MM.1S (cell line): ENCODE measurements around the gene SHISA9.

Experiments
- DNase-seq: peaks from one replicate; pipeline ENCODE4 v3.0.0-alpha.2; 2015
- H2AFZ ChIP-seq: fragments of 300-600 bp; sonication (generic); 2 replicates; pipeline ENCODE4 v1.6.0; 2016; ENCODE audit warnings: antibody characterized with exemption, low read length
- H3F3A ChIP-seq: fragments of 300-600 bp; sonication (generic); 2 replicates; pipeline ENCODE4 v1.6.1; 2016; ENCODE audit warnings: mild to moderate bottlenecking, antibody characterized with exemption, low read length, moderate library complexity, mixed read lengths; ENCODE audit not compliant: insufficient read depth
- H3K27ac ChIP-seq: fragments of 300-600 bp; sonication (generic); 2 replicates; pipeline ENCODE4 v1.5.1; 2016; ENCODE audit warnings: mild to moderate bottlenecking, low read length
- H3K27me3 ChIP-seq: fragments of 300-600 bp; sonication (generic); replicated peaks from 2 replicates; pipeline ENCODE4 v1.6.0; 2016; ENCODE audit warnings: low read length; ENCODE audit not compliant: insufficient read depth
- H3K36me3 ChIP-seq: fragments of 300-600 bp; sonication (generic); replicated peaks from 2 replicates; pipeline ENCODE4 v1.6.1; 2016; ENCODE audit warnings: mild to moderate bottlenecking, low read length, mixed read lengths; ENCODE audit not compliant: insufficient read depth
- H3K4me1 ChIP-seq: fragments of 300-600 bp; sonication (generic); 2 replicates; pipeline ENCODE4 v1.6.1; 2016; ENCODE audit warnings: low read length, mixed read lengths
- H3K4me2 ChIP-seq: fragments of 300-600 bp; sonication (generic); 2 replicates; pipeline ENCODE4 v1.6.0; 2016; ENCODE audit warnings: low read depth, low read length
- H3K4me3 ChIP-seq: fragments of 300-600 bp; sonication (generic); 2 replicates; pipeline ENCODE4 v1.5.1; 2016; ENCODE audit warnings: low read length, mixed read lengths
- H3K79me2 ChIP-seq: fragments of 300-600 bp; sonication (generic); 2 replicates; pipeline ENCODE4 v1.6.1; 2016; ENCODE audit warnings: mixed run types, low read length, mixed read lengths
- H3K9ac ChIP-seq: fragments of 300-600 bp; sonication (generic); 2 replicates; pipeline ENCODE4 v1.6.1; 2016; ENCODE audit warnings: low read length, mixed read lengths
- H3K9me2 ChIP-seq: fragments of 300-600 bp; sonication (generic); replicated peaks from 2 replicates; pipeline ENCODE4 v1.6.1; 2016; ENCODE audit warnings: mild to moderate bottlenecking, low read length, mixed read lengths; ENCODE audit not compliant: insufficient read depth
- H3K9me3 ChIP-seq: fragments of 300-600 bp; sonication (generic); replicated peaks from 2 replicates; pipeline ENCODE4 v1.6.1; 2016; ENCODE audit warnings: mild to moderate bottlenecking, low read length, mixed read lengths; ENCODE audit not compliant: insufficient read depth
- H4K20me1 ChIP-seq: fragments of 300-600 bp; sonication (generic); 2 replicates; pipeline ENCODE4 v1.6.1; 2016; ENCODE audit warnings: mild to moderate bottlenecking, low read length, moderate library complexity, mixed read lengths; ENCODE audit not compliant: insufficient read depth
- CTCF ChIP-seq: fragments of 300-600 bp; sonication (generic); IDR thresholded peaks from 2 replicates; pipeline ENCODE4 v1.5.1; 2016; ENCODE audit warnings: antibody characterized with exemption, low read length, mixed read lengths
- EZH2 ChIP-seq: fragments of 300-600 bp; sonication (generic); optimal IDR thresholded peaks from 2 replicates; pipeline ENCODE3; 2017; ENCODE audit warnings: low read depth, mild to moderate bottlenecking, antibody characterized with exemption, low read length, mixed read lengths
- EZH2phosphoT487 ChIP-seq: fragments of 300-600 bp; sonication (generic); IDR thresholded peaks from 2 replicates; pipeline ENCODE4 v1.6.1; 2018; ENCODE audit warnings: antibody characterized with exemption, low read length

SHISA9 gene

GRCh38 chr16:12902511-12903372, 1.3 kb downstream of the SHISA9 start:
- Histone ChIP-seq H3K79me2 (no peaks in the 10 kb centered on the region), H3K9me3 (no peaks in the 10 kb centered on the region), H3K4me1 (no peaks in the 10 kb centered on the region), H3K9ac (no peak overlapping the region), H3K27ac (no peak overlapping the region), H3F3A (no peaks in the 10 kb centered on the region), H3K9me2 (no peaks in the 10 kb centered on the region), H3K4me3 (no peak overlapping the region), H2AFZ (no peak overlapping the region), H3K36me3 (no peaks in the 10 kb centered on the region), H4K20me1 (no peaks in the 10 kb centered on the region), H3K27me3 (no peaks in the 10 kb centered on the region; the same call in 1 of the 2 replicates), H3K4me2 (no peak overlapping the region)
- TF ChIP-seq EZH2 (no peak), CTCF (no peak), EZH2phosphoT487 (no peak)
- DNase-seq: no peak

- Histone ChIP-seq H2AFZ (no peak overlapping the region), H3K4me3 (no peak overlapping the region), H3K4me2 (no peak overlapping the region), H3F3A (no peaks in the 10 kb centered on the region), H3K27me3 (no peaks in the 10 kb centered on the region; the same call in 1 of the 2 replicates), H3K9ac (no peak overlapping the region), H3K9me2 (no peaks in the 10 kb centered on the region), H3K4me1 (no peaks in the 10 kb centered on the region), H3K36me3 (no peaks in the 10 kb centered on the region), H3K79me2 (no peaks in the 10 kb centered on the region), H3K27ac (no peak overlapping the region), H3K9me3 (no peaks in the 10 kb centered on the region), H4K20me1 (no peaks in the 10 kb centered on the region)
- no peak for DNase-seq
- TF ChIP-seq CTCF: no peak
- no peak for TF ChIP-seq EZH2phosphoT487
- no peak for TF ChIP-seq EZH2
Measured at GRCh38 chr16:12903407-12904328, 2.3 kb downstream of the SHISA9 start.

GRCh38 chr16:12904329-12904671, 2.9 kb downstream of the SHISA9 start:
- no peak for DNase-seq
- no peak overlapping the region for H3K4me3 ChIP-seq
- H3K9ac ChIP-seq: no peak overlapping the region
- H3K79me2 ChIP-seq: no peaks in the 10 kb centered on the region
- H3K9me2 ChIP-seq: no peaks in the 10 kb centered on the region
- H3F3A ChIP-seq: no peaks in the 10 kb centered on the region
- no peaks in the 10 kb centered on the region for H3K36me3 ChIP-seq
- H3K27me3 ChIP-seq: no peaks in the 10 kb centered on the region; the same call in 1 of the 2 replicates
- no peaks in the 10 kb centered on the region for H3K9me3 ChIP-seq
- H4K20me1 ChIP-seq: no peaks in the 10 kb centered on the region
- H3K4me1 ChIP-seq: no peaks in the 10 kb centered on the region
- TF ChIP-seq EZH2phosphoT487: no peak
- TF ChIP-seq CTCF: no peak
- TF ChIP-seq EZH2: no peak
- no peak overlapping the region for H3K27ac ChIP-seq
- no peak overlapping the region for H3K4me2 ChIP-seq
- H2AFZ ChIP-seq: no peak overlapping the region
